ENCODE results near the gene MYRIP.

MYRIP gene

GRCh38 chr3:40200692-40201316 lies 391.4 kb downstream of the MYRIP start:
- no peak for DNase-seq

GRCh38 chr3:40201770-40202169 lies 392.4 kb downstream of the MYRIP start:
- DNase-seq = no peak

DNA sequence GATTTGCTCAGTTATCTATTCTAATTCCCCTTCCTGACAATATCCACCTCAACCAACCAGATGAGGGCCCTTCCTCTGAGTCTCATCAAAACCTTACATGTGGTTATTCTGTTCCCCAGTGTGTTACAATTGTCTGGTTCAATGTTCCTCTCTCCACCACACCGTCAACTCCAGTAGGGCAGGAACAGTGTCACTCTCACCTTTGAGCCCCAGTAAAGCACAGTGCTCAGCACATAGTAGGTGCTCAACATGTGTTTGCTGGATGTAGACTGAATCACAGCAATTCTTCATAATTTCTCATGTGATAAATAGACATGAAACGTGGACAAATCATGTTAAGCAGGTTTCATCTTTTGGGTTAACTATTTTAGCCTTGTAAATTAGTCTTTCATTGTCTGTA lies 397.1 kb downstream of the MYRIP start:
- no peak for DNase-seq

GRCh38 chr3:40207796-40208195 lies 398.4 kb downstream of the MYRIP start:
- no peak for DNase-seq

- no peak for DNase-seq
Observed at GRCh38 chr3:40208251-40208650, 398.8 kb downstream of the MYRIP start.

GRCh38 chr3:40211579-40211978 lies 402.2 kb downstream of the MYRIP start:
- DNase-seq = no peak

DNA sequence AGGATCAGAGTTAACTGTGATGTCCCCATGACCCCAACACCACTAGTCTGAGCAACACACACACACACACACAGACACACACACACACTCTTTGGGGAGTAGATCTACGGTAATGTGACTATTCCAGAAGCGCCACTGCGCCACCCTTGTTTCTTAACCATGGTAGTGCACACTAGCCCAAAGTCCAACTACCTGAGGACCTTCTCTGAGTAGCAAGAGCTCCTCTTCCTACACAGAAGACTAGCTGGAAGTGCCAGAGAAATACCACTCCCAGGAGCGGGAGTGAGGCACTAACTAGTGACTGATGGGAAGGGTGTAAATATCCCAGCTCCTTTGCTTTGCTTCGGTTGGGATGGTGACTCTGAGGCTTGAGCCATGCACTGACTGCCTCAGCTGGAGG lies 404.1 kb downstream of the MYRIP start:
- no peak for DNase-seq

GRCh38 chr3:40215015-40215414 lies 405.6 kb downstream of the MYRIP start:
- no peak for DNase-seq

DNA sequence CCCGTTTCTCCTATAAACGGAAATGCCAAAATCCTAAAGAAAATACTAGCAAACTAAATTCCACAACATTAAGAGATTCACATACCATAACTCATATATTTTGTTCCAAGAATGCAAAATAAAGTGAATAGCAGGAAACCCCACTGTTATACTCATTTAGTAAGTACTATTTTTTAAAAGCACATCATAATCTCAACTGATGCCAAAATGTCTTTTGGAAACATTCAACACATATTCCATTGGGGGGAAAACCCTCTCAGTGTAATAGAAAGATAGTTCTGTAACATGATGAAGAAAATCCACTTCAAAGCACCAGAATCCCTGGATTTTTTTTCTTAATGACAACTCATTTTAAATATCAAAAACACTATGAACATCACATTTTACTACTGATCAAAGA lies 407.1 kb downstream of the MYRIP start:
- DNase-seq = no peak

DNA sequence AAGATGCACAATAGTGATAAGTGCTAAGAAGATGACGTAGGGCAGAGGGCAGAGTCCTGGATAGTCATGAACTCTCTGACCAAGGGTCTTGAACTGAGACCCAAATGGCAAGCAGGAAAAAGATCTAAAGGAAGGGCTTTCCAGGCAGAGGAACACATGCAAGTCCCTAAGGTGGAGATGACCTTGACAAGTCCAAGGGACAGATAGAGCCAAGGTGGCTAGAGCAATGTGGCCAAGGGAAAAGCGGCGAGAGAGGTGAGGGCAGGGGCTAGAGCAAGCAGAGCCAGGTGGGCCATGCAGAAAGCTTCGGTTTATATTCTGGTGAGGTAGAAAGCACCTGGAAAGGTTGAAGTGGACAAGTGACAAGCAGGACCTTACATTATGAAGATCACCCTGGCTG lies 414.4 kb downstream of the MYRIP start:
- DNase-seq = no peak

DNA sequence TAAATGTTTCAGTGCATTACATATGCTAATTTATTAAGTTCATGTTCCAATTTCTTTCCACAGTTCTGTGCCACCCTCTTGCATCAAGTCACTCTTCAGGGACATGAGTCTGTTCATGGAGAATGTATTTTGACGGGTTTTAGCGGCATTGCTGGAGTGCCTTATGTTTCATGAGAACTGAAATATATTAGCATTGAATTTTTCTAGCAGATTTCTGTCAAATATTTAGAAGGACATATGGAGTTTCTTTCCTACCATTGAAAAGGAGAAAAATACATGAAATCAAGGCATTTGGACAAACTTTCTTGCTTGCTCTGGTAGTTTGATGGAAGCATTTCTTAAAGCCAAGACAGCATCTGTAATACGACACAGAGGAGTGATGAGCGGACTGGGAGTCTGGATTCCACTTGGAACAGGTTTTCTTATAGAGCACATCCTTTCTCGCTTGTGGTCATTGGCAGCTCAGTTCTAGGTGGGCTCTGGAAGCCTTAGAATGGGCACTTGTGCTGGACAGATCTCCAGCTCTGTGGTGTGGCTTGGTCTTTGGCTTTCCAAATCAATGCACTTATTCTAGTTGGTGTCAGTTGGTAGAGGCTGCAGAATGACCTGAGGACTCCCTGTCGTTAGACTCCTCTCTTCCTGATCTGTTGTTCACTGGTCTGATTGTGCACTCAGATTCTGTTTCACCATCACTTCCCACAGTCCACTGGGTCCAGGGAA lies 415.5 kb downstream of the MYRIP start:
- DNase-seq = no peak

GRCh38 chr3:40226636-40227035 lies 417.2 kb downstream of the MYRIP start:
- no peak for DNase-seq

DNA sequence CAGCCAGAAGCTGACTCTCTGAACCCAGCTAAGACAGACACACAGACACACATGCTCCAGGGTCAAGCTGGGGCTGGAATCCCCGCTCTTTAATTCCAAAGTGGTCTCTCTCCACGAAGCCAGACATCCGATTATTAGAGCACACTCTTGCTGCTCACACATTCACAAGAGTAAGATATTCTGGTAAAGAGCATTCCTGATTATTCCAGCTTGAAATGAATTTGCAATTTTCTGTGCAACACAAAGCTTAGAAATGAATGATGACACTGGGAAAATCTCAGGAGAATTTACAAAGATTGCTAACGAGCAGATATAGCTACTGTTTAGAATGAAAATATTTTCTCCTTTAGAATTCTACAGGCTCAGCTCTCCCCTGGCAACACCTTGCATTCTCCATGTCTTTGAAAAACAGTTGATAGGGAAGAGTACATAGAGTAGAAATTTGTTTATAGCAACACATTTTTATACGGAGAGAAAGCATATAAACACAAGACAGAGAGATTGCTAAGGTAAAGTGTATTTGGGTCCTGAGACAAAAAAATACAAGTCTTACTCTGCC lies 419.5 kb downstream of the MYRIP start:
- DNase-seq = no peak

DNA sequence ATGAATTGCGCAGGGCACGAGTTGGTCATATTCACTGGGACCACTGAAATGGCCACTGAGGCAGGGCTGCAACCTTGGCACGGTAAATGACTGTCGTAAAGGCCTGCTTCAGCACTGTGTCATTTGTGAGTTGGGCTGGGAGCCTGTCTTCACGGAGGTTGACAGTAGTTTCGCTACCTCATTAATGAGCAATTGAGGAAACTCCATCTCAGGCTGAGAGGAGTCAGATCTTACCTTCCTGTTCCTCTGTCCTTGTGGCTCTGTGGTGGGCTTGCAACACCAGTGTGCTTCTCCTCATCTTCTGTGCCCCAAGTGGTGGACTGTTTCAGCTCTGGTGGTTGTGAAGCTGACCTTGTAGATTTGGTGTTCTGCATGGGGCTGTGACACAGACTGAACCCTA lies 420.0 kb downstream of the MYRIP start:
- no peak for DNase-seq

DNA sequence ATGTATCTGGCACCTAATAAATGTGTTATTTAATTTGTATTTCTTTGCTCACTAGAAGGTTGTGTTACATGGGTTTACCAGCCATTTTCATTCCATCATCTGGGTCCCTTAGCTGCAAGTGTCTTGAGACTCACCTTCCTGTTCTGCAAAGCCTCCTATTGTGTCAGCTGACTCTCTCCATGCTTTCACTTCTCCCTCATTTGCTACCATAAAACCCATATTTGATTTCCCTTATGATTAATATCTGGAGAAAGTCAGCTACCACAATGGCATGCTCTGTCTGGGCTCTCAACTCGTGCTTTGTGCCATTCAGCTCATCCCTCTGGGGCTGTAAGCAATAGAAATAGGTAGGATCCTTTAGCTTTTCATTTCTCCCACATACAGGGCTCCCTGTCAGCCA lies 420.6 kb downstream of the MYRIP start:
- DNase-seq = no peak

GRCh38 chr3:40230382-40230781 lies 421.0 kb downstream of the MYRIP start:
- no peak for DNase-seq

- DNase-seq = no peak
Observed at GRCh38 chr3:40232626-40233025, 423.2 kb downstream of the MYRIP start.

DNA sequence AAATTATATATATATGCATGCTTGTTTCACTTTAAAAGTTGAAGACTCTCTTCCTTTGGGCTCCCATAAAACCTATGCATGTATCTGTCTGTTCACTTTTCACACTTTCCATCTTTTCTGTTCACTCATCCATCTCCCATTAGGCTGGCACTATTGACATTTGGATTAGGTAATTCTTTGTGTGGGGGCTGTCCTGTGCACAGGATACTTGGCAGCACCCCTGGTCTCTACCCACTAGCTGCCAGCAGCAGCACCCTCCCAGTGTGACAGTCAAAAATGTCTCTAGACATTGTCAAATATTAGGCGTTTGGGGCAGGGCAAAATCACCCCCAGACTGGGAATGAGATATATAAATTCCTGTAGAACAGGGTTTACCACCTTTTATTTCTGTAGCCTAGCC lies 427.8 kb downstream of the MYRIP start:
- DNase-seq = no peak

- no peak for DNase-seq
Observed at GRCh38 chr3:40237889-40238571, 428.6 kb downstream of the MYRIP start.

DNA sequence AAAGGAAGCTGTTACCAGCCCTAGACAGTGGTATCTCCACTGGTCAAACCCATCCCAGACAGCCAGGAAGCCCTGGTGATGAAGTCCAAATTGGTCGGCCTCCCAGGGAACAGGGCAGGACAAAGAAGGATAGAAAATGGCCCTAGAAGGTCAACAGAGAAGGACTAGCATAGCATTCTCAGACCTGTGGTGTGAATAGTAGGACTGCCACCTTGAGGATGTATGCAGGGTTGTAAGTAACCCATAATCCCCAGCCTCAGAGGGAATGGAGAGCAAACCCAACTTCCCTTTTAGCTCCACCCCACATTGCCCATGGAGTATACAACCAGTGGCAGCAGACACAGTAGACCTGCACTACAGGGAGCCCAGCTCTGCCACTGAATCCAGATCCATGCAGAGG lies 431.5 kb downstream of the MYRIP start:
- no peak for DNase-seq

DNA sequence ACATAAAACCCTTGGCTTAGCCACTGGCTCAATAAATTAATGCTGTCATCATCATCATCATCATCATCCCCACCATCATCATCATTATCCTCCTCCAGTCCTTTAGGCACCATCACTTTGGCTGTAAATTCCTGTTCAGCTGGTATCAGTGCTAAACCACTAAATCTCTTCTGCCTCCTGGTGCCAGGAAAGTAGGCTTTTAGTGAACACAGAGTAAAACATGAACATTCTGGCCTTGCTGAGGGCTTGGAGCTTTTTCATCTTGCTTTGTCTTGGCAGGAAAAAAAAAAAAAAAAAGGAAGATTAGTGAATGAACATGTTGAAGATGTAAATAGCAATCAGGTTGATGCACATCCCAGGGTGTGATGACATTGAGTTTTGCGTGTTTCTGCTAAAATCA lies 432.8 kb downstream of the MYRIP start:
- DNase-seq = no peak

DNA sequence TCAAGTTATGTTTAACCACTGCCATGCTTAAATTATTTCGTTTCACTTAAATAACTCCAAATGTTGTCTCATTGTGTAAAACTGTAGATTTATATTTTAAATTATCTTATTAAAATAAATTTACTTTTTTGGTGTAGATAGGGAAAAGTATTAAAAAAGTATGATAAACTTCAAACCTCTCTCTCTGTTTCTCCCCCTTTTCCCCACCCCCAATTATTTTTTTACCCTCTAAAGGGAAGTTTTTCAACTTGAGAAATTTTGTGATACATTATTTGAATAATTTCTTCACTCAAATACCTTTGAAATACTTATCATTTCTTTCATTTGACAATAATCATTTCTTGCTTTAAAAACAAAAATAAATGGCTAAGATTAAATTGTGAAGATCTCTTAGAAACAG lies 433.2 kb downstream of the MYRIP start:
- no peak for DNase-seq

DNA sequence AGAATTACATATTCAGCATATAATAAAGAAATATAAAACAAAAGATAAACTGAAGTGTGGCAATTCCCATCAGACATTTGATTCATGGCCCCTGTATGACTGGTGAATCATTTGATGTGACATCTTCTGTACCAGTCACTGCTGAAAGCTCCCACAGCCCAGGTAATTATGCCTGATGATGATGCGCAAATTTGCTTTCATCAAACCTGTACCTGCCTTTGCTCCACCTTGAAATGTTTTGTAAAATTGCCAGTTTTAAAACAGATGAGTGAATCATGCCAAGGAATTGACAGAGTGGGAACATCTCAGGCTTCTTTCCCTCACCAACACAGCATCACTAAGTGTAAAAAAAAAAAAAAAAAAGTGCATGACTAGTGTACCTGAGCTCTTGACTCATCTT lies 433.6 kb downstream of the MYRIP start:
- no peak for DNase-seq
